LNCAP (cell line): ENCODE data around the gene SRRM5.

Source experiments
- CTCF ChIP-seq: fragments of 450-650 bp; IDR thresholded peaks from 2 replicates; pipeline ENCODE4 v1.5.1; 2017; ENCODE audit warnings: mild to moderate bottlenecking

Gene SRRM5

GRCh38 chr19:43623889-43624670 is 12.2 kb downstream of the SRRM5 start:
- no peak for TF ChIP-seq CTCF

- TF ChIP-seq CTCF: no peak
Observed at GRCh38 chr19:43624933-43625332, 13.0 kb downstream of the SRRM5 start.

GRCh38 chr19:43625918-43626579 is 14.2 kb downstream of the SRRM5 start:
- no peak for TF ChIP-seq CTCF

- TF ChIP-seq CTCF: no peak
Observed at GRCh38 chr19:43626838-43627237, 14.9 kb downstream of the SRRM5 start.

GRCh38 chr19:43628646-43629326 is 16.9 kb downstream of the SRRM5 start:
- no peak for TF ChIP-seq CTCF

GRCh38 chr19:43631491-43631890 is 19.6 kb downstream of the SRRM5 start:
- no peak for TF ChIP-seq CTCF

- TF ChIP-seq CTCF: no peak
Observed at GRCh38 chr19:43633520-43633919, 21.6 kb downstream of the SRRM5 start.
